Stomach (tissue), 9 donors: ENCODE data around the gene SLC35F2. TPM values are rescaled to one million over a fixed set of nuclear protein-coding genes. Genes with fewer than 3 reads are reported as not detected.

Source experiments
- DNase-seq, 2 donors: peaks; one replicate each; pipeline versions ENCODE4 v3.0.0 to v3.0.0-alpha.2; 2013 to 2019
- H3K27ac ChIP-seq, 5 donors: fragments of 200-600 bp in 4 of 5; sonication (generic) in 4 of 5; one replicate each; pipeline ENCODE4 v1.5.1; 2013 to 2019; ENCODE audit warnings: mild to moderate bottlenecking in 1 of 5, moderate library complexity in 1 of 5
- H3K27me3 ChIP-seq, 3 donors: fragments of 200-600 bp; sonication (generic); one replicate each; pipeline ENCODE4 v1.5.1; 2017 to 2019; ENCODE audit warnings: mixed run types in 1 of 3
- H3K36me3 ChIP-seq, 4 donors: fragments of 200-600 bp; sonication (generic); 1 replicate in 3 of 4; 2 replicates in 1 of 4; pipeline ENCODE4 v1.5.1; 2016 to 2019
- H3K4me1 ChIP-seq, 4 donors: fragments of 200-600 bp; sonication (generic); one replicate each; pipeline ENCODE4 v1.5.1; 2016 to 2019
- H3K4me3 ChIP-seq, 4 donors: fragments of 200-600 bp; sonication (generic) in 3 of 4; one replicate each; pipeline ENCODE4 v1.5.1; 2016 to 2019; ENCODE audit warnings: mild to moderate bottlenecking in 1 of 4
- H3K9me3 ChIP-seq, 4 donors: fragments of 200-600 bp; sonication (generic); one replicate each; pipeline ENCODE4 v1.5.1; 2016 to 2019
- CTCF ChIP-seq, 7 experiments: fragments of 450-650 bp in 4 of 7; fragments of 200-600 bp in 3 of 7; sonication (generic) in 3 of 7; IDR thresholded peaks; one replicate each; pipeline ENCODE4 v1.5.1; 2016 to 2019; ENCODE audit warnings: antibody characterized with exemption in 7 of 7, control low read depth in 2 of 7, mild to moderate bottlenecking in 1 of 7
- EP300 ChIP-seq: sonication (generic); formaldehyde crosslinking; IDR thresholded peaks from one replicate; pipeline ENCODE4 v1.6.1; 2017; ENCODE audit warnings: antibody characterized with exemption
- POLR2A ChIP-seq, 4 donors: fragments of 450-650 bp; IDR thresholded peaks; one replicate each; pipeline ENCODE4 v1.6.1; 2016; ENCODE audit warnings: antibody characterized with exemption in 4 of 4, control low read depth in 2 of 4, mild to moderate bottlenecking in 1 of 4, moderate library complexity in 1 of 4
- POLR2AphosphoS5 ChIP-seq, 3 donors: sonication (generic); formaldehyde crosslinking; IDR thresholded peaks; one replicate each; pipeline ENCODE4 v1.6.1; 2016; ENCODE audit warnings: antibody characterized with exemption in 3 of 3
- WGBS, 5 donors: extraction: QIAGEN DNeasy Blood & Tissue Kit in 3 of 5; methylation state at CpG; one replicate each; pipeline versions ENCODE4 v1.1.5 to v1.1.7; 2013 to 2018; 5-methylcytosine and 5-hydroxymethylcytosine counted together
- intact Hi-C: fragments of 100-400 bp; cut with DNase I; formaldehyde crosslinking; loops from one replicate; pipeline ENCODE4 v1.15.1; 2023; ENCODE audit warnings: low total_unique reads
- polyA plus RNA-seq, 3 donors: library from polyadenylated mRNA; stranded (reverse); fragments of 200-250 nt; gene quantifications; one replicate each; pipeline ENCODE4 v1.2.3, GENCODE V29; 2013
- total RNA-seq, 5 donors: library from RNA; depleted of rRNA; stranded (reverse); fragments of >200 nt; gene quantifications; one replicate each; pipeline versions ENCODE4 v1.1.0 to v1.2.3, GENCODE V29; 2014 to 2016
- donor health status: healthy with polysubstance abuse.
- donor health status: Bipolar disorder and iron deficiency.
- donor health status: healthy.

SLC35F2 gene
- total and polyA plus RNA-seq, 8 donors: 1.8 to 21.2 (median 7.6) TPM

GRCh38 chr11:107787733-107788132 lies 70.9 kb downstream of the SLC35F2 start:
- no peaks in the 10 kb centered on the region for H3K4me1 ChIP-seq
- no peak overlapping the region for H3K4me3 ChIP-seq
- WGBS, 5 donors: 87 to 97% (median 90%) methylated on average over 5 of the region's 5 CpGs
- H3K9me3 ChIP-seq: no peaks in the 10 kb centered on the region
- no peak for DNase-seq
- H3K27ac ChIP-seq: no peak overlapping the region
- intact Hi-C loops: no loop called here
- peaks cover 0 to 11% (median 0%) of the 10 kb centered on the region in 4 donors for H3K36me3 ChIP-seq
- TF ChIP-seq POLR2AphosphoS5 (IDR thresholded peaks at IDR 0.05) (no peak), POLR2A (IDR thresholded peaks at IDR 0.05) (no peak), CTCF (IDR thresholded peaks at IDR 0.05) (no peak), EP300 (no peak)
- no peaks in the 10 kb centered on the region for H3K27me3 ChIP-seq

GRCh38 chr11:107785401-107785800 lies 73.2 kb downstream of the SLC35F2 start:
- no peak overlapping the region for H3K4me3 ChIP-seq
- H3K9me3 ChIP-seq: no peaks in the 10 kb centered on the region
- DNase-seq: no peak
- TF ChIP-seq POLR2AphosphoS5 (IDR thresholded peaks at IDR 0.05) (no peak), CTCF (IDR thresholded peaks at IDR 0.05) (no peak), POLR2A (IDR thresholded peaks at IDR 0.05) (no peak), EP300 (no peak)
- H3K36me3 ChIP-seq: no peaks in the 10 kb centered on the region
- H3K4me1 ChIP-seq: no peaks in the 10 kb centered on the region
- intact Hi-C loops: no loop called here
- no peak overlapping the region for H3K27ac ChIP-seq
- no peaks in the 10 kb centered on the region for H3K27me3 ChIP-seq
- WGBS, 5 donors: 70 to 81% (median 73%) methylated on average over 5 of the region's 5 CpGs

GRCh38 chr11:107783121-107783520 lies 75.5 kb downstream of the SLC35F2 start:
- Histone ChIP-seq H3K9me3 (no peaks in the 10 kb centered on the region), H3K4me1 (no peaks in the 10 kb centered on the region), H3K4me3 (no peak overlapping the region), H3K27me3 (no peaks in the 10 kb centered on the region), H3K36me3 (no peaks in the 10 kb centered on the region), H3K27ac (no peak overlapping the region)
- WGBS, 5 donors: 90 to 99% (median 95%) methylated on average over 4 of the region's 4 CpGs
- TF ChIP-seq POLR2A (IDR thresholded peaks at IDR 0.05): no peak
- no peak for TF ChIP-seq EP300
- no peak for TF ChIP-seq CTCF (IDR thresholded peaks at IDR 0.05)
- no peak for TF ChIP-seq POLR2AphosphoS5 (IDR thresholded peaks at IDR 0.05)
- intact Hi-C loops: no loop called here
- no peak for DNase-seq

GRCh38 chr11:107780775-107781174 lies 77.8 kb downstream of the SLC35F2 start:
- TF ChIP-seq POLR2A (IDR thresholded peaks at IDR 0.05) (no peak), POLR2AphosphoS5 (IDR thresholded peaks at IDR 0.05) (no peak), EP300 (no peak), CTCF (IDR thresholded peaks at IDR 0.05) (no peak)
- H3K36me3 ChIP-seq: no peaks in the 10 kb centered on the region
- H3K9me3 ChIP-seq: no peaks in the 10 kb centered on the region
- no peaks in the 10 kb centered on the region for H3K4me1 ChIP-seq
- no peaks in the 10 kb centered on the region for H3K27me3 ChIP-seq
- no peak for DNase-seq
- intact Hi-C loops: no loop called here
- no peak overlapping the region for H3K4me3 ChIP-seq
- no peak overlapping the region for H3K27ac ChIP-seq
- WGBS, 5 donors: 12 to 29% (median 21%) methylated on average over 3 of the region's 3 CpGs
